ENCODE results near the gene ZFC3H1.

The ZFC3H1 gene

GRCh38 chr12:71665090-71665463 is 1.4 kb upstream of the ZFC3H1 start:
- DNase-seq, result no peak
- H3K4me2 ChIP-seq (ENCODE audit: low read length, poor library complexity, severe bottlenecking), result peak overlapping the region; percentile 53
- H3K23ac ChIP-seq (ENCODE audit: low read length in 2 of 2), result no peak overlapping the region
- H2BK120ac ChIP-seq (ENCODE audit: low read depth, low read length), result no peak overlapping the region
- no peak overlapping the region for H2AK5ac ChIP-seq (ENCODE audit: low read length, severe bottlenecking)
- no peak overlapping the region for H2AFZ ChIP-seq (ENCODE audit: low read depth, low read length)
- H2BK15ac ChIP-seq (ENCODE audit: low read depth, poor library complexity, severe bottlenecking), result no peak overlapping the region
- H3K4me1 ChIP-seq (ENCODE audit: control insufficient read depth, insufficient read depth, low read depth, low read length), result peaks cover 3% of the 10 kb centered on the region
- H3K79me1 ChIP-seq (replicated peaks; ENCODE audit: low read length, poor library complexity, severe bottlenecking), result peaks cover 12% of the 10 kb centered on the region
- H3K18ac ChIP-seq (ENCODE audit: low read depth in 1 of 2, low read length in 2 of 2), result no peak overlapping the region
- peak overlapping the region; percentile 99 for H3K9ac ChIP-seq (ENCODE audit: low read length)
- no peaks in the 10 kb centered on the region for H3K9me3 ChIP-seq (ENCODE audit: control insufficient read depth, low read length)
- no peaks in the 10 kb centered on the region for H3K27me3 ChIP-seq (ENCODE audit: control insufficient read depth in 1 of 2, insufficient read depth in 1 of 2, low read length in 2 of 2)
- H3K14ac ChIP-seq (ENCODE audit: low read length in 2 of 2), result no peak overlapping the region
- H3K36me3 ChIP-seq (ENCODE audit: control insufficient read depth in 1 of 2, insufficient read depth in 2 of 2, low read depth in 1 of 2, low read length in 2 of 2), result peaks cover 0 to 3% of the 10 kb centered on the region in 2 experiments
- 0% methylated on average over 2 of the region's 4 CpGs for whole genome bisulfite sequencing
- no peak overlapping the region for H4K91ac ChIP-seq (ENCODE audit: low read length)
- peak overlapping the region in 1 of 2 experiments; percentile 97 for H3K4me3 ChIP-seq (ENCODE audit: insufficient read depth in 1 of 2, low read depth in 1 of 2, low read length in 2 of 2)
- H4K8ac ChIP-seq (ENCODE audit: low read length), result no peak overlapping the region
- no peak overlapping the region for H3K4ac ChIP-seq (ENCODE audit: low read depth in 1 of 2, low read length in 2 of 2)
- no peak overlapping the region for H2BK12ac ChIP-seq (ENCODE audit: low read length in 2 of 2)
- H3K27ac ChIP-seq (ENCODE audit: low read length, poor library complexity, severe bottlenecking), result no peak overlapping the region
- H2BK5ac ChIP-seq (ENCODE audit: low read depth, low read length, poor library complexity, severe bottlenecking), result no peak overlapping the region

GRCh38 chr12:71664411-71665089 is 902 bp upstream of the ZFC3H1 start:
- Histone ChIP-seq H3K14ac (ENCODE audit: low read length in 2 of 2) (peak overlapping the region in 1 of 2 experiments; percentile 19), H3K4me2 (ENCODE audit: low read length, poor library complexity, severe bottlenecking) (peak overlapping the region; percentile 52), H2AFZ (ENCODE audit: low read depth, low read length) (peak overlapping the region; percentile 72), H3K27me3 (ENCODE audit: control insufficient read depth in 1 of 2, insufficient read depth in 1 of 2, low read length in 2 of 2) (no peaks in the 10 kb centered on the region), H3K27ac (ENCODE audit: low read length, poor library complexity, severe bottlenecking) (peak overlapping the region; percentile 89), H3K36me3 (ENCODE audit: control insufficient read depth in 1 of 2, insufficient read depth in 2 of 2, low read depth in 1 of 2, low read length in 2 of 2) (peaks cover 0 to 9% of the 10 kb centered on the region in 2 experiments), H2AK5ac (ENCODE audit: low read length, severe bottlenecking) (no peak overlapping the region), H2BK15ac (ENCODE audit: low read depth, poor library complexity, severe bottlenecking) (peak overlapping the region; percentile 77), H3K23ac (ENCODE audit: low read length in 2 of 2) (no peak overlapping the region), H4K91ac (ENCODE audit: low read length) (peak overlapping the region; percentile 37), H2BK120ac (ENCODE audit: low read depth, low read length) (no peak overlapping the region), H3K79me1 (replicated peaks; ENCODE audit: low read length, poor library complexity, severe bottlenecking) (peaks cover 11% of the 10 kb centered on the region), H3K9me3 (ENCODE audit: control insufficient read depth, low read length) (no peaks in the 10 kb centered on the region), H3K4me1 (ENCODE audit: control insufficient read depth, insufficient read depth, low read depth, low read length) (peaks cover 3% of the 10 kb centered on the region), H3K4ac (ENCODE audit: low read depth in 1 of 2, low read length in 2 of 2) (peak overlapping the region in 1 of 2 experiments; percentile 68), H2BK12ac (ENCODE audit: low read length in 2 of 2) (no peak overlapping the region), H2BK5ac (ENCODE audit: low read depth, low read length, poor library complexity, severe bottlenecking) (no peak overlapping the region), H3K18ac (ENCODE audit: low read depth in 1 of 2, low read length in 2 of 2) (peak overlapping the region in 1 of 2 experiments; percentile 82), H4K8ac (ENCODE audit: low read length) (peak overlapping the region; percentile 80), H3K9ac (ENCODE audit: low read length) (peak overlapping the region; percentile 99), H3K4me3 (ENCODE audit: insufficient read depth in 1 of 2, low read depth in 1 of 2, low read length in 2 of 2) (peak overlapping the region; percentile 74 to 97)
- whole genome bisulfite sequencing, result 0% methylated on average over 7 of the region's 20 CpGs
- DNase-seq, result no peak

GRCh38 chr12:71662849-71663560 is 643 bp downstream of the ZFC3H1 start:
- Histone ChIP-seq H4K8ac (ENCODE audit: low read length) (peak overlapping the region; percentile 98), H2AK5ac (ENCODE audit: low read length, severe bottlenecking) (peak overlapping the region; percentile 6), H3K4me1 (ENCODE audit: control insufficient read depth, insufficient read depth, low read depth, low read length) (peaks cover 3% of the 10 kb centered on the region), H3K9ac (ENCODE audit: low read length) (peak overlapping the region; percentile 99), H3K27ac (ENCODE audit: low read length, poor library complexity, severe bottlenecking) (peak overlapping the region; percentile 99), H3K27me3 (ENCODE audit: control insufficient read depth in 1 of 2, insufficient read depth in 1 of 2, low read length in 2 of 2) (no peaks in the 10 kb centered on the region), H2BK12ac (ENCODE audit: low read length in 2 of 2) (no peak overlapping the region), H3K4me3 (ENCODE audit: insufficient read depth in 1 of 2, low read depth in 1 of 2, low read length in 2 of 2) (peak overlapping the region; percentile 85 to 97), H3K18ac (ENCODE audit: low read depth in 1 of 2, low read length in 2 of 2) (peak overlapping the region; percentile 77 to 95), H2BK120ac (ENCODE audit: low read depth, low read length) (peak overlapping the region; percentile 73), H2AFZ (ENCODE audit: low read depth, low read length) (peak overlapping the region; percentile 86), H3K79me1 (replicated peaks; ENCODE audit: low read length, poor library complexity, severe bottlenecking) (peaks cover 9% of the 10 kb centered on the region), H4K91ac (ENCODE audit: low read length) (peak overlapping the region; percentile 30), H3K9me3 (ENCODE audit: control insufficient read depth, low read length) (no peaks in the 10 kb centered on the region), H2BK5ac (ENCODE audit: low read depth, low read length, poor library complexity, severe bottlenecking) (peak overlapping the region; percentile 89), H3K14ac (ENCODE audit: low read length in 2 of 2) (peak overlapping the region; percentile 62 to 99), H2BK15ac (ENCODE audit: low read depth, poor library complexity, severe bottlenecking) (peak overlapping the region; percentile 94), H3K4me2 (ENCODE audit: low read length, poor library complexity, severe bottlenecking) (peak overlapping the region; percentile 39), H3K4ac (ENCODE audit: low read depth in 1 of 2, low read length in 2 of 2) (peak overlapping the region; percentile 72 to 85), H3K36me3 (ENCODE audit: control insufficient read depth in 1 of 2, insufficient read depth in 2 of 2, low read depth in 1 of 2, low read length in 2 of 2) (peaks cover 4 to 24% of the 10 kb centered on the region in 2 experiments), H3K23ac (ENCODE audit: low read length in 2 of 2) (peak overlapping the region in 1 of 2 experiments; percentile 66)
- peak; percentile 88 for DNase-seq
- WGBS, result 0% methylated on average over 53 of the region's 53 CpGs

- Histone ChIP-seq H3K4me2 (ENCODE audit: low read length, poor library complexity, severe bottlenecking) (peak overlapping the region; percentile 3), H3K4me1 (ENCODE audit: control insufficient read depth, insufficient read depth, low read depth, low read length) (peaks cover 3% of the 10 kb centered on the region), H2BK5ac (ENCODE audit: low read depth, low read length, poor library complexity, severe bottlenecking) (no peak overlapping the region), H3K23ac (ENCODE audit: low read length in 2 of 2) (no peak overlapping the region), H2BK12ac (ENCODE audit: low read length in 2 of 2) (no peak overlapping the region), H3K14ac (ENCODE audit: low read length in 2 of 2) (no peak overlapping the region), H2BK15ac (ENCODE audit: low read depth, poor library complexity, severe bottlenecking) (no peak overlapping the region), H2AFZ (ENCODE audit: low read depth, low read length) (no peak overlapping the region), H3K9ac (ENCODE audit: low read length) (peak overlapping the region; percentile 99), H4K8ac (ENCODE audit: low read length) (no peak overlapping the region), H3K27me3 (ENCODE audit: control insufficient read depth in 1 of 2, insufficient read depth in 1 of 2, low read length in 2 of 2) (no peaks in the 10 kb centered on the region), H3K4me3 (ENCODE audit: insufficient read depth in 1 of 2, low read depth in 1 of 2, low read length in 2 of 2) (peak overlapping the region in 1 of 2 experiments; percentile 97), H3K18ac (ENCODE audit: low read depth in 1 of 2, low read length in 2 of 2) (no peak overlapping the region), H2BK120ac (ENCODE audit: low read depth, low read length) (no peak overlapping the region), H4K91ac (ENCODE audit: low read length) (no peak overlapping the region), H3K36me3 (ENCODE audit: control insufficient read depth in 1 of 2, insufficient read depth in 2 of 2, low read depth in 1 of 2, low read length in 2 of 2) (peaks cover 8 to 33% of the 10 kb centered on the region in 2 experiments), H2AK5ac (ENCODE audit: low read length, severe bottlenecking) (no peak overlapping the region), H3K9me3 (ENCODE audit: control insufficient read depth, low read length) (no peaks in the 10 kb centered on the region), H3K79me1 (replicated peaks; ENCODE audit: low read length, poor library complexity, severe bottlenecking) (peaks cover 5% of the 10 kb centered on the region), H3K4ac (ENCODE audit: low read depth in 1 of 2, low read length in 2 of 2) (no peak overlapping the region), H3K27ac (ENCODE audit: low read length, poor library complexity, severe bottlenecking) (peak overlapping the region; percentile 43)
- DNase-seq, result peak; percentile 52
- 0% methylated on average over 5 of the region's 8 CpGs for WGBS
Measured at GRCh38 chr12:71661977-71662530, 1.6 kb downstream of the ZFC3H1 start.

All from mesenchymal stem cell (in vitro differentiated cells and primary cell).